SHP77 treated with DMSO at 0.1 percent for 48 hours (cell line): ENCODE results near the gene ZFR.
A peak's percentile ranks its signal among the peaks of the same experiment; 100 is the strongest.
"Not testable (repeated sequence)": the region's sequence is repeated elsewhere in the genome, so short reads cannot be mapped to it uniquely, and the experiment has no call there.

Source experiments
- DNase-seq: peaks from one replicate; lab custom pipeline; 2025; lab: John Stamatoyannopoulos, UW

Gene ZFR

DNA sequence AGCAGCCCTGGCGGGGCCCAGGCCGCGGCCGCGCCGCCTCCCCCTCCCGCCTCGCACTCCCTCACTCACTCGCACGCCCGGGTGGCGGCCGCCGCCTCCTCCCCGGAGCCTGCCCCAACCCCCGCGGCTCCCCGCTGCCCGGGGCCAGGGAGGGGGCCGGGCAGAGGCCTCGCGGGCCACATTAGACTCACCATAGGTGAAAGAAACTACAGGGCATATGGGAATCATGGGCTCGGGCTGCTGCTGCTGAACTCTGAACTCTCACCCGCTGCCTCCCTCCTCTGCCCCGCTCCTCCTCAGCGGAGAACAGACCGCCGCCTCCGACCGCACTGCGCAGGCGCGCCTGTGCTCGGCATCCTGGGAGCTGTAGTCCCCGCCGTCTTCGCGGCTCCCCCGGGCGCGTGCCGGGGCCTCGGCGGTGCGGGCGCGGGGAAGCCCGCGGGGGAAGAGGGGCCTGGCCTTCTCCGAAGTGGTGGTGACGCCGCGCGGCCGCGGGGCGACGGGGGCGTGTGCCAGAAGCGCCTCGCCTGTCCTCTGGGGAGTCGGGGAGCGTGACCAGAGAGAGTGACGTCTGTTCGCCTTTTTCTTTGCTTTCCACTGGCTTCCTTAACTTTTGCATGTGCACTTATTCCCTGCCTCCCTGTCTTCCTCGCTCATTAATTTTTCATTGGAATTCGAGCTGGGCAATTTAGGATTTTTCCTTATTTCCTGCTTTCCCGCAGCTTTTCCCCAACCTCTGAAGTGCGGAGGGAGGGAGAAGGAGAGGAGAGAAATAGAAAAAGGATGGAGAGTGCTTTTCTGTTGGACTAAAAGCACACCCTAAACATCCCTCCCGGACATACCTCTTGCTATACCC lies at the start of gene ZFR:
ZFR (minus strand) TSS at position 310 of the 856 bp plus-strand sequence; CDS start at position 228, 82 bp downstream.
- peak; percentile 83 for DNase-seq

DNA sequence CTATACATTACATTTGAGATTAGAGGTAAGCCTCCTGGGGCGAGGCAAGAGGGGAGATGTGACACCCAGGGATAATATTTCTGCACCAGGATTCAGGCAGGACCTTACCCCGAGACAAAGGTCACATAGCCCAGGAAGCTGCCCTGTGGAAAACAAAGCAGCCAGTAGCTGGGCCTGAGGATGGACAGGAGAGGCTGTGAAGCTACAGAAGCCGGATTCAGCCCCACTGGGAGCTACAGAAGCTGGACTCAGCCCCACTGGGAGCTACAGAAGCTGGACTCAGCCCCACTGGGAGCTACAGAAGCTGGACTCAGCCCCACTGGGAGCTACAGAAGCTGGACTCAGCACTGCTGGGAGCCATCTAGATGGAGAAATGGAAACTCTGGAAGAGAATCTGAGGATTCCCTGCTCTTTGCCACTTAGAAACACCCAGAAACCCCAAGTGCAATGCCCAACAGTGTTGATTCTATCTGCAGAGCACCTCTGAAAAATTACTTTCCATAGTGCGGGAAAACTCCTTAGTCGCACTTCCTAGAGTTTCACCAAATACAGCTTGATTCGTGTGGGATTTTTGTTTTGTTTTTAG lies 46.5 kb upstream of the ZFR start:
- DNase-seq = no peak

DNA sequence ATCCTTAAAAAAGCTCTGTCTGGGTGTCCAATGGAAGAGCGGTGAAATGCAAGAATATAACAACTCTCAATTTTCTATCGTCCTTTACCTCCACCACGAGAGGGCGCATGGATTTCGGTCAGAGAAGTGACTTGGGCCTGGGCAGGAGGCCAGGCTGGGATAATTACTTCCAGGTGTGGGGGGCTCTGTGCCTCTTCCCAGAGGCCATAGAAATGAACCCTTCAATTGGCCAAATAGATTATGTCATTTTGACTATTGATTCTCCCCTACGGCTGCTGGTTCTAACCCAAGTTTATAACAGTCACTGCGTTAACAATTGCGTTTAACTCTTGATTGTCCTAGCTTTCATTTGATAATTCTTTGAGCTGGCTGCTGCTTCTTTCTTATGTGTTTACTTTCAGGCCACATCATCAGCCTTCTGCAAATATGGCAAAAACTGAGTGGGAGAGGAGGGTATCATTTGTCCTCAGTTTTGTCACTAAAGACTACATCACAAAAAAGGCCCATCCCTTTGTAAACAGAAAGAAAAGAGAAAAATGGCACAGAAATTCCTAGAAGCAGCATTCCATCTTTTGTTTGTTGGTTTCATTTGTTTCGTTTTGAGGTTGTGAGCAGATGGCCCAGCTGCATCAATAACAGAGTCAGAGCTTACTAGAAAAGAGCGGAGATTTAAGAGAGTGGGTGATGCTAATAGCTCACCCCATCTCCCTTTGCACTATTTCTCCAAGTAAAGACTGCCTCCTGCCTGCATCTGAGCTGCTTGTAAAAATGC lies 45.4 kb upstream of the ZFR start:
- peak; percentile 97 for DNase-seq

DNA sequence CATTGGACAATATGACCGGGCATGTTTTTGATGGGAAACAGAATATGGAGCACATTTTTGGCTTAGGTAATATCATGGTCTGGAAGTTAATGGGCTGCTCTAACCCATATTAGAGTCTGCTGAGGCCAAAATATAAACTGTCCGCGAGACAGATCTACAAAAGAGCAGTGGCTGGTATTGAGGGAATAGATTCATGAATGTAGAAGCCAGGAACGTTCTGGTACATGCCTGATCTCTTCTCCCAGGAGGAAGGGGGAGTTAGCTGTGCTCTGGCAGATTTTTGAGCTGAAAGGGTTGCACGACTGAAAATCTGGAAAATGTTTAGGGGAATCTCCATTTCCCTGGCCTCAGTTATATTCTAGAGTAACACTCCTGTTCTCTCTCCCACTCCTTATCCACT lies 42.9 kb upstream of the ZFR start:
- no peak for DNase-seq

DNA sequence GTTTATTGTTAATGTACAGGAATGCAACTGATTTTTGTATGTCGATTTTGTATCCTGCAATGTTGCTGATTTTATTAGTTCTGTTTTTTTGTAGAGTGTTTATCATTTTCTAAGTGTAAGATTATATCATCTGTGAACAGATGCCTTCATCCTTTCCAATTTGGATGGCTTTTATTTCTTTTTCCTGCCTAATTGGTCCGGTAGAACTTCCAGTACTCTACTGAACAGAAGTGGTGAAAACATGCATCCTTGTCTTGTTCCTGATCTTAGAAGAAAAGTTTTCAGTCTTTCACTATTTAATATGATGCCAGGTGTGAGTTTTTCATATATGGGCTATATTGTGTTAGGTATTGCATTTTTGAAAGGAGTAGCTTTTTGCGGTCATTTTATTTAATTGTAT lies 42.5 kb upstream of the ZFR start:
- DNase-seq = no peak

DNA sequence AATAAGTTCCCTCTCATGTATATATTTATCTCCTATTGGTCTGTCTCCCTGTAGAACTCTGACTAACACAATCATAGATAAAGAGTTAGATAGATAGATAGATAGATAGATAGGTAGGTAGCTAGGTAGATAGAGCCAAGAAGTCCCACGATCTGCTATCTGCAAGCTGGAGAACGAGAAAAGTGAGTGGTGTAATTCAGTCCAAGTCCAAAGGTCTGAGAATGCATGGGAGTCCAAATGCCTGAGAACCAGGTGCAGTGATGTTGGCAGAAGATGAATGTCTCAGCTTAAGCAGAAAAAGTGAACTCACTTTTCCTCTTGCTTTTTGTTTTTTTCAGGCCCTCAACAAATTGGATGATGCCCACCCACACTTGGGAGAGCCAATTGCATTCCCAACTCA lies 37.7 kb upstream of the ZFR start:
- no peak for DNase-seq

DNA sequence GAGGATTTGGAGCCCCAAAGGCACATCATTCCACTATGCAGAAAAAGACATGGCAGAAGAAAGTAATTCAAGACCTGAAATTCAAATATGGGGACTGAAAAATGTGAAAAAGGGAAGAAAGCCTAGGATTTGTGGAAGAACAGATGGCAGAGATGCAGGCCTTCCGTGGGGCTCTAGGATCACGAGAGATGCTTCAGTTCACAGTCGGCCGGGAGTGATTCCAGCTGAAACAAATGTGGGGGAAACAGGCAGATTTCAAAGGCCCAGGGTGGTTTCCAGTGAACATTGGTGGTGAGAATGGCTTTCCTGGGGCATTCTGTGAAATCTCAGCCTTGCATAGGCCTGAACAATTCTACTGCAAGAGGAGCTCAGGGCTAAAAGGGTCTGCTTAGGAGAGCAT lies 34.6 kb upstream of the ZFR start:
- DNase-seq = no peak

DNA sequence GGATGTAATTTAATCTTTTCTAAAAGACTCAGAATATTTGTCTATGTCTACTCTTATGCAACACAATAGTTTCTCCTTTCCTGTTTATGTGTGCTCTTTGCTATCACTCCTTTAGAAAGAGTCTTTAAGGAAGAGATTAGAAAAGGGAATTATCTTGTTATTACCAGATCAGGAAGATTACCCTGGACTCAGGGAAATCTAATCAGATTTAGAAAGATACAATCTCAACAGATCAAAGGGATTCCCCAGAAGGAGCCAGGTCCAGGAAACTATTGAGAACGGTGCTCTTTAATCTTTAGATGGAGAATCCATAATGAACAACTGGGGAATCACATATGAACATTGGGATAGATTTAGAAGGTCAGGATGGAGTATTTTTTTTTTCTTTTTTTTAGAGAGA lies 32.4 kb upstream of the ZFR start:
- DNase-seq = no peak

DNA sequence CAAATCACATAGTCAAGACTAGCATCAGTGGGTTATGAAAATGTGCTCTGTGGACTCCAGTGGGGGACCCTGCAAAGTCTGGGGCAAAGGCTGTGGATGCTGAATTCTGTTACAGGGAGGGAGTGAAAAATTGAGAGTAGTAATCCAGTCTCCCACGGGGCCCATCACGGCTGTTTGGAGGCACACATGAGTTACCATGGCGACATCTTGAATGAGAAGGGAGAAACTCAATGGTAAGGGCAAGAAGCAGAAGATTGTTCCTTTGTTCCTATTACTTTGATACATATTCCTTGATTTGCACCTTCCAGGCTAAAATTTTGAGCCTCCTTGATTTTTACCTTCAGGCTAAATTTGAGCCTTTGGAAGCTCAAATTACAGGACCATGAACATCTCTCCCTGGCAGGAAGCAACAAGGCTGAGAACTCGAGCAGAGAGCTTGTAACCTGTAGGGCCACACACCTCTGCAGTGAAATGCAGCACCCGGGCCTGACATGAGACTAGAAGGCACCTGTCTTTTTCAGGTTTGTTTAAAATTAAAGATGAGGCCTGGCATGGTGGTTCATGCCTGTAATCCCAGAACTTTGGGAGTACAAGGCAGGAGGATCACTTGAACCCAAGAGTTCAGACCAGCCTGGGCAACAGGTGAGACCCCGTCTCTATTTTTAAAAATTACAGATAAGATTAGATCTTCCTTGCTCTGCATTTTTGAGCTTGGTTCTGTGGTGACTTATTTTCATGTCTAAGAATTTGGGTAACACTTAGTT lies 31.0 kb upstream of the ZFR start:
- no peak for DNase-seq

DNA sequence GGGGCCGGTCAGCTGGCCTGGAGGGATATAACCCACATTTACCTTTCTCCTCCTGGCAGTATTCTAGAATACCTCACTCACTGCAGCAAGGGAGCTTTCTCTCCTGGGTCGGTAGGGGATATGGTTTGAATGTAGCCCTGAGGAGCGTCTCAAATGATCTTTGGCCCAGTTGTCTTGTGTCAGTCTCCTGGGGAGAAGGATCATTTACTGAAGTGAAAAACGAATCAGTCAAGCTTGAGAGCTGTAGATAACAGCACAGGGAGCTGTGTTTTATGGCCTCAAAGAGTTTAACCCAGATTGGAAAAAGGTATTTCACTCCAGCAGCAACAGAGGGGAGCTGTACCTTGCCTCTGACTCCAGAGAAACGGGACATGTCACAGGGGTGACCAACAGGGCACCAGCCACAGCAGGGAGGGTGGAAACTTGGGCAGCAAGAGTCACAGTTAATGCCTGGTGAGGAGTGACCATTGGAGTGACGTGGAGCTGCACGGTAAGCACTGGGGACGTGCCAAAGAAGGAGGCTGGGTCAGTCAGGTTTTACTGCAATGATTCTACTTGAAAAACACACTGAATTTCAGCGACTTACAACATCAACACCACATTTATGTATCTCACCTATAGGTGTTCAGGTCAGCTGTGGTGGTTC lies 29.8 kb upstream of the ZFR start:
- no peak for DNase-seq

DNA sequence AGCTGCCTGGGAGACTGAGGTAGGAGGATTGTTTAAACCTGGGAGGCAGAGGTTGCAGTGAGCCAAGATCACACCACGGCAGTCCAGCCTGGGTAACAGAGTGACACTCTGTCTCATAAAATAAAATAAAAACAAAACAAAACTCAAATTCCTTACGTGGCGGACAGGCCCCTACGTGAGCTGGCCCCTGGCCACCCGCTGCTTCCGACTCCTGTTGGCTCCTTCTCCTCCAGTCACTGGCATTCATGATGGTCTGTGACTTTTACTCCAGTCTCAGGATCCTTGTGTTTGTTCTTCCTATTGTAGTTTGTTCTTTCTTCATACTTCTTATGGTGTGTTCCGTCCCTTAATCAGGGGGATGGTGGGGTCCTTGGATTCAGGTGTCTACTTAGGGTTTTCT lies 28.5 kb upstream of the ZFR start:
- no peak for DNase-seq

DNA sequence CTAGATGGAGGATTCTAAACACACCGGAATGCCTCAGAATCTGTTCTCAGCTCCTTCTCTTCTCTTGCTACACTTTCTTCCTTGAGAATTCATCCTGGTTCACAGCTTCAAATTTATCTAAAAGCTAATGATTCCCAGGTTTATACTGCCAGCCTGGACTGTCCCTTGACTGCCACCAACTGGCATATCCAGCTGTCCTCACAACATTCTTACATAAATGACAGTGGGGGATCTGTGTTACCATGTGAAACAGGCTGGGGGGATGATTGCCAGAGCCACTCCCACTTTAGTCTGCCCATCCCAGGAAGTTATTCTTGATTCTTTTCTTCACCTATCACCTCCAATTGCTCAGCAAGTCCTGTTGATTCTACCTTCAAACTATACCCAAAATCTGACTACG lies 27.2 kb upstream of the ZFR start:
- no peak for DNase-seq

DNA sequence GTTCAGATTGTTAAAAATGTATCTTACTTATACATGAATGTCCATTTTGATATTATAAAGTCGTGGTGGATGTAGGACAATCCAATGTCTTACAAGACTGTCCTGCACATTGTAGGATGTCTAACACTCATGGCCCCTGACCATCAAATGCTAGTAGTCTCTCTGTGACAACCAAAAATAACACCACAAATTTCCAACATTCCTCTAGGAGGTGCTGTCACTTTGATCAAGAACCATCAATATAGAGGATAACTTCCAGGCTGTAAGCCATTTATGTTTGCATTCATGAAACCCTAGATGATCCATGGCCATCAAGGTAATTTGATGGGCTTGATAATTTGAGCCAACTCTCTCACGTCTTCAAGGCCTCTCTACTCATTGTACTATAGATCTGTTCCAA lies 20.5 kb upstream of the ZFR start:
- no peak for DNase-seq

DNA sequence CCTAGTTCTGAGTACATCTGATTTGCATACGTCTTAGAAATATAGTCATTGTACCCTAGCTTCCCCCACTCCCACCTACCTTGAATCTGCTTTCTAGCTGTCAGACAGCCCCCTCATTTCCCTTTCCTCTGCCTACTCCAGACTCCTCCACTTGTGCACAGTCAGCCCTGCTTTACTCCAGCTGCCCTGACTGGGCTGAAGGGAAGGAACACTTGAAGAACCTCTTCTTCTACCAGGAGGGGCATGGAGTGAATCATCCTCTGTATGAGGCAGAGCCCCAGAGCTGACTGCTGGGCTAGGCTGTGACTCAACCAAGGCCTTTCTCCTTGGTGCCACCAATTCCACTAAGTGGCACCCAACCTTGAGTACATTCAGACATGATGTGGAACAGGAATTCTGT lies 18.1 kb upstream of the ZFR start:
- DNase-seq = no peak

DNA sequence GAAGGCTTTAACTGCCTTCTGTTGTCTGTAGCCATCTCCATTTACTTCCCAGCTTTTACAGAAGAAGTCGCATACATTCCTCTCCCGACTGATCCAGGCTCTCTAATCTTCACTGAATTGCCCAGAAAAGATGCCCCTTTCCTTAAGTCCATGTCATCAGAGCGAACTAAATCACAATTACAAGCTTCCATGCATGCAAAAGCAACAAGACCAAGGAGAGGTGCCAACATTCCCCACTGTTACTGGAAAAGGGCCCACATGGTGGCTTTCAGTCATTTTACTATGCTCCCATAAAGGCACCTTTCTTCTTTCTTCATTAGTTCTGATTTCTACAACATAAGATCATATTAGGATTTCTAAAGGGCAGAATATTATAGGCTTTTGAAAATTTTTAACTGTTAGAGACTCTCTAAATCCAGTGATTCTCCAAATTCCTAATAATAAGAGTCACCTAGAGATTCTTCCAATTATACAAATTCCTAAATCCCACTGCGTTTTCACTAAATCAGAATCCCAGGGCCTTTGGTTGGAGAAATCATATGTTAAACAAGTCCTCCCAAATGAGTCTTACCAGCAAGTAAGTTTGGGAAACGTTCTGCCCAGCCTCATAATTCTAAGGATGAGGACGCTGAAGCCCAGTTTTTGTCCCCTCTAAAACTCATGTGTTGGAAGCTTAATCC lies 17.0 kb upstream of the ZFR start:
- DNase-seq = no peak

DNA sequence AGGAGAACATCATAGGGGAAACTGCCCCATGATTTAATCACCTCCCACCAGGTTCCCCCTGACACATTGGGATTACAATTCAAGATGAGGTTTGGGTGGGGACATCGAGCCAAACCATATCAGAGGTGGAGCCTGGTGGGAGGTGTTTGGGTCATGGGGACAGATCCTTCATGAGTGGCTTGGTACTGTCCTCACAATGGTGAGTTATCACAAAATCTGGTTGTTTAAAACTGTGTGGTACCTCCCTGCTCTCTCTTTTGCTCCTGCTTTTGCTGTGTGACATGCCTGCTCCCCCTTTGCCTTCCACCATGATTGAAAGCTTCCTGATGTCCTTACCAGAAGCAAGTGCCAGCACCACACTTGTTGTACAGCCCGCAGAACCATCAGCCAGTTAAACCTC lies 16.2 kb upstream of the ZFR start:
- DNase-seq = no peak

DNA sequence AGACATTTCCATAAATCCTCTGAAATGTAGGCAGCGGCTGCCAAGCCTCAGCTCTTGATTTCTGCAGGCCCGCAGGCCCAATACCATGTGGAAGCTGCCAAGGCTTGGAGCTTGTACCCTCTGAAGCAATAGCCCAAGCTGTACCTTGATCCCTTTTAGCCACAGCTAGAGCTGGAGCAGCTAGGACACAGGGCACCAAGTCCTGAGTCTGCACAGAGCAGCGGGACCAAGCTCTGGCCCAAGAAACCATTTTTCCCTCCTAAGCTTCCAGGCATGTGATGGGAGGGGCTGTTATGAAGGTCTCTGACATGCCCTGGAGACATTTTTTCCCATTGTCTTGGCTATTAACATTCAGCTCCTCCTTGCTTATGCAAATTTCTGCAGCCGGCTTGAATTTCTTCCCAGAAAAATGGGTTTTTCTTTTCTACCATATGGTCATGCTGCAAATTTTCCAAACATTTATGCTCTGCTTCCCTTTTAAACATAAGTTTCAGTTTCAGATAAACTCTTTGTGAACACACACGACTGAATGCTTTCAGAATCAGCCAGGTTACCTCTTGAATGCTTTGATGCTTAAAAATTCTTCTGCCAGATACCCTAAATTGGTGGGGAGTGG lies 14.4 kb upstream of the ZFR start:
- no peak for DNase-seq

DNA sequence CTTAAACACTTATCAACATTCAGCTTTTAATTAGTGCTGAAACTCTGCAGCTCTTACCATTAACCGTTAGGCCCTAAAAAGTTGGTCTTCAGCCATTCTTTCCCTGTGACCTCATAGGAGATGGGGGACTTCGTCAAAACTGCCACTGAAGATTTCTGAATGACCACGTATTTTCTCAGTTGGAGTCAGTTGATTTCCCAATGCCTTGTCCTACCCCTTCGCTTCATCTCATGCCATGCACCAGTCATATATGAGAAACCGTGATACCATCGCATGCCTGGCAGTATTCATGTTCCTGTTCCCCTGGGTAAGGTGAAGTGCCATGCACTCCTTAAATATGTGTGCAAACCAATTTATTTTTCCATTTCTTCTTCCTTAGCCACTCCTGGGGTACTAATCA lies 10.8 kb upstream of the ZFR start:
- no peak for DNase-seq

DNA sequence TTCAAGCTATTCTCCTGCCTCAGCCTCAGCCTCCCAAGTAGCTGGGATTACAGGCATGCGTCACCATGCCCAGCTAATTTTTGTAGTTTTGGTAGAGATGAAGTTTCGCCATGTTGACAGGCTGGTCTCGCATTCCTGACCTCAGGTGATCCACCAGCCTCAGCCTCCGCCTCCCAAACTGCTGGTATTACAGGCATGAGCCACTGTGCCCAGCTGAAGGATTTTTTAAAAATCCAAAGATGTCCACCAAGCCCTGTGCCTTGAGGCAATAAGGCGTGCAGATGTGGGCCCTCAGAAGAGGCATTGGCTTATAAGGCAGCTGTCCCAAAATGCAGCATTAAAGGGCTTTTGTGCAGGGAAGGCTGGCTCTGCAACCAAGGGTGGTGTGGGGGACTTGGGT lies 10.3 kb upstream of the ZFR start:
- no peak for DNase-seq

DNA sequence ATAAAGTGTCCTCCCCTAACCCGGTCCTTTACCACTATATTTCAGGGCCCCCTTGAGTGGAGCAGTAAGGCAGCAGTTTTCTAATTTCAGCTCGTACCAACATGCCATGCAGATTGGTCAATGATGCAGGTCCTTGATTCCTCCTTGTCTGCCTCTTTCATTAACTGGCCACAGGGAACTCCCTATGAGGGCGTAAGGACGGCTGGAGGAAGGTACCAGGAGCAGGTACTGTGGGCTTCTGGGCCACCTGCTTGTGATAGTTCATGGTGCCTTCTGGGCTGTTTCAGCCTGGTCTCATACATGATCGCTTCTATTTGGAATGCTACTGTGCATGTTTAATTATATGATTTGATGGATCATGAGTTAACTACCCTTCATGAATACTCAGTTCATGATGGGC lies 9.4 kb upstream of the ZFR start:
- no peak for DNase-seq

DNA sequence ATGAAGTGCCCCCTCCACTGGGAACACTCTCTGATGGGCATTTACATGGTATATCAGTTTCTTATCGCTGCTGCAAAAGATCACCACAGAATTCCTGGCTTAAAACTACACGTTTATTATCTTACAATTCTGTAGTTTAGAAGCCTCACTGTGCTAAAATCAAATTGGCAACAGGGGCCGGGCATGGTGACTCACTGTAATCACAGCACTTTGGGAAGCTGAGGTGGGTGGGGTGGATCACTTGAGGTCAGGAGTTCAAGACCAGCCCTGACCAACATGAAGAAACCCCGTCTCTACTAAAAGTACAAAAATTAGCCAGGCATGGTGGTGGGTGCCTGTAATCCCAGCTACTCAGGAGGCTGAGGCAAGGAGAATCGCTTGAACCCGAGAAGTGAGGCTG lies 7.8 kb upstream of the ZFR start:
- DNase-seq = not testable (repeated sequence)
